Spinal cord (tissue), 10 donors: ENCODE measurements around the gene IGF2. TPM values are rescaled to one million over a fixed set of nuclear protein-coding genes. Genes with fewer than 3 reads are reported as not detected.
"Not testable (repeated sequence)": the region's sequence is repeated elsewhere in the genome, so short reads cannot be mapped to it uniquely, and the experiment has no call there.

Source experiments
- DNase-seq, 6 donors: peaks; one replicate each; pipeline versions ENCODE4 v3.0.0 to v3.0.0-alpha.2; 2013 to 2015; ENCODE audit warnings: low spot score in 6 of 6, low read depth in 4 of 6
- H3K27ac ChIP-seq: one replicate; pipeline ENCODE4 v1.5.1; 2013; ENCODE audit warnings: low read depth, low read length, control low read depth
- H3K27me3 ChIP-seq: one replicate; pipeline ENCODE4 v1.6.1; 2013; ENCODE audit warnings: low read length; ENCODE audit not compliant: control insufficient read depth, insufficient read depth
- H3K36me3 ChIP-seq: one replicate; pipeline ENCODE4 v1.6.1; 2013; ENCODE audit warnings: low read length; ENCODE audit not compliant: control insufficient read depth, insufficient read depth
- H3K4me1 ChIP-seq: one replicate; pipeline ENCODE4 v1.6.1; 2013; ENCODE audit warnings: low read length; ENCODE audit not compliant: control insufficient read depth, insufficient read depth
- H3K4me3 ChIP-seq: one replicate; pipeline ENCODE4 v1.5.1; 2013; ENCODE audit warnings: low read depth, low read length, control low read depth
- H3K9me3 ChIP-seq: one replicate; pipeline ENCODE4 v1.6.1; 2013; ENCODE audit warnings: low read length; ENCODE audit not compliant: control insufficient read depth, insufficient read depth
- WGBS: methylation state at CpG from one replicate; pipeline ENCODE4 v1.1.5; 2013; ENCODE audit warnings: missing lambda C conversion rate; ENCODE audit not compliant: insufficient coverage; 5-methylcytosine and 5-hydroxymethylcytosine counted together
- polyA plus RNA-seq, 2 donors: library from polyadenylated mRNA; unstranded; fragments of 120-200 nt; gene quantifications; one replicate each; pipeline ENCODE4 v1.2.1, GENCODE V29; 2013; ENCODE audit not compliant: insufficient read length in 2 of 2
- total RNA-seq, 2 donors: library from RNA; depleted of rRNA in 1 of 2; stranded (reverse); fragments of 120-200 nt in 1 of 2; fragments of >200 nt in 1 of 2; gene quantifications; one replicate each; pipeline versions ENCODE4 v1.2.3 to v1.2.4, GENCODE V29; 2013 to 2014
- donor health status: healthy.

Gene IGF2
- total and polyA plus RNA-seq, 4 donors: 132 to 558 (median 281) TPM

DNA sequence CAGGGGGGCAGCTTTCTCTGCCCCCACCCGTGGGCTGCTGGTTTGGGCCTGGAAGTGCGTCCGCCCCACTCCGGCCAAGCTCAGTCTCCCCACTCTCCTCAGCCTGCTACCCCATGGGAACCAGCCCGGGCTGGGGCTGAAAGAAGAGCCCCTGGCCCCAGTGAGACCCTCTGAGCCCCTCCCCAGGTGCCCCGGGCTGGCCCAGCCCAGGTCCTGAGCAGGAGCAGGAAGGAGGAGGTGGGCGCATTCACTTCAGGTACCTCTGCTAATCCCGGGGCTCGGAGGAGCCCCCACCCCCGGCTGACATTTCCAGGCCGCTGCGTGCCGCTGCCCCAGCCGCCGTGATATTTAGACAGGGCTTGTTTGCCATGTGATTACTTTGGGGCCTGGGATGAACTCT lies 41.2 kb upstream of the IGF2 start:
- H3K27ac ChIP-seq: no peak overlapping the region
- H3K4me3 ChIP-seq: no peak overlapping the region
- no peaks in the 10 kb centered on the region for H3K9me3 ChIP-seq
- H3K4me1 ChIP-seq: peaks cover 14% of the 10 kb centered on the region
- DNase-seq: no peak
- 71% methylated on average over 11 of the region's 15 CpGs for WGBS
- H3K36me3 ChIP-seq: no peaks in the 10 kb centered on the region
- no peaks in the 10 kb centered on the region for H3K27me3 ChIP-seq

- Histone ChIP-seq H3K36me3 (no peaks in the 10 kb centered on the region), H3K27ac (no peak overlapping the region), H3K27me3 (no peaks in the 10 kb centered on the region), H3K9me3 (no peaks in the 10 kb centered on the region), H3K4me3 (no peak overlapping the region), H3K4me1 (peaks cover 15% of the 10 kb centered on the region)
- WGBS: 77% methylated on average over 10 of the region's 10 CpGs
- DNase-seq: no peak
These were observed 40.3 kb upstream of the IGF2 start for GRCh38 chr11:2179516-2179915.

DNA sequence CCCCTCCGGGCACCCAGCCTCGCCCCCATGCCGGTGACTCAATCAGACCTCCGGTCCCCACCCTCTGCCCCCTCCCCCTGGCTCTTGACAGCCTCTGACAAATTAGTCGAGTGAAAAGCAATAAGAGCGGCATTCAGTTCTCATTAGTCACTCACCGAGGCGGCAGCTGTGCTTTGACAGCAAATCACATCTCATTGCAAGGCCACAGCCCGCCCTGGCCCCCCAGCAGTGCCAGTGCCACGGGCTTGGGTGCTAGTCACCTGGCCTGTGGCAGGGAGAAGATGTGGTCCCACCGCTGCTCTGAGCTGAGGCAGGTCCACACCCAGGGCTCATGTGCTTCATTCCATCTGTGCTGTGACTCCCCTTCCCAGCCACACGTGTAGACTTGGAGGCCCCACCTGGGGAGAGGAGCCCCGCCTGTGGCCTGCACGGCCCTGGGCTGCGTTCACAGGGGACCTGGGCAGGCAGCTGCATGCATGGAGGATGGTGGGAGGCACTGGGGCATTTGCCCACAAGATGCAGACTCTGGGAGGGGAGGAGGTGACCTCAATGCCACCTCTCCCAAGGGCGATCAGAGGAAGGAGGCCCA lies 39.8 kb upstream of the IGF2 start:
- H3K4me1 ChIP-seq: peaks cover 15% of the 10 kb centered on the region
- H3K4me3 ChIP-seq: no peak overlapping the region
- DNase-seq: peak in 1 of 6 donors; percentile 67
- H3K27ac ChIP-seq: no peak overlapping the region
- H3K9me3 ChIP-seq: no peaks in the 10 kb centered on the region
- H3K36me3 ChIP-seq: no peaks in the 10 kb centered on the region
- WGBS: 38% methylated on average over 14 of the region's 16 CpGs
- H3K27me3 ChIP-seq: no peaks in the 10 kb centered on the region

DNA sequence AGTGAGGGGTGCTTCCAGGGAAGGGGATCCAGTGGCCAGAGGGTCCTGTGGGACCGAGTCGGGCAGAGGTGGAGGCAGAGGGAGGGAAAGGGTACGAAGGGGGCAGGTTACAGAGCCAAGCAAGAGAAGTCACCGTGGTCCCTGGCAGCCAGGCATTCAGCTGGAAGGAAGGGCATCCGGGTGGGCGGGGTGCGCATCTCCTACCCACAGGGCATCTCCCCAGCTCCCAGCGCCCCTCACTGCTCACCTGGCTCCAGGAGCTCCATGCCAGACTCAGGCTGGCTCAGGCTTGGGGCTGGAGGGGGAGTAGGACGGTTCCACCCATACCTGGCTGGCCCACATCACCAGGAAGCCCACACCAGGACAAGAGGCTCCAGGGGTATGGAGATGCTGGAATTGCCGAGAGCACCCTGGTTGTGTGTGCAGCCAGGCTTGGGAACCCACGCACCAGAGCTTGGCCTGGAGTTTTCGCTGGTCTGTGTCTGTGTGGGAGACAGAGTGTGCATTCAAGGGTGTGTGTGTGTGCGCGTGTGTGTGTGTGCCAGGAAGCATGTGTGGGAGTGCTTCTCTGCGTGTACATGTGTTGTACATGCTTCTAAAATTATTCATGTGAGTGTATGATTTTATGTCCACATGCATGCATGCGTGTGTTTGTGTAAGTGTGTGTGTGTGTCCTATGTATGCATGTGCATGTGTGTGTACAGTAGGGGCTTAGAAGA lies 39.0 kb upstream of the IGF2 start:
- not testable (repeated sequence) for H3K27me3 ChIP-seq, H3K27ac ChIP-seq, DNase-seq, H3K36me3 ChIP-seq, H3K4me3 ChIP-seq, H3K9me3 ChIP-seq
- WGBS: 78% methylated on average over 9 of the region's 16 CpGs
- peaks cover 15% of the 10 kb centered on the region for H3K4me1 ChIP-seq

GRCh38 chr11:2177076-2177475 lies 37.9 kb upstream of the IGF2 start:
- 52% methylated on average over 18 of the region's 18 CpGs for WGBS
- Histone ChIP-seq H3K4me3 (no peak overlapping the region), H3K9me3 (no peaks in the 10 kb centered on the region), H3K36me3 (no peaks in the 10 kb centered on the region), H3K27me3 (no peaks in the 10 kb centered on the region), H3K4me1 (peaks cover 17% of the 10 kb centered on the region), H3K27ac (no peak overlapping the region)
- no peak for DNase-seq

- no peak overlapping the region for H3K4me3 ChIP-seq
- WGBS: 91% methylated on average over 11 of the region's 14 CpGs
- no peaks in the 10 kb centered on the region for H3K36me3 ChIP-seq
- H3K9me3 ChIP-seq: no peaks in the 10 kb centered on the region
- DNase-seq: no peak
- no peak overlapping the region for H3K27ac ChIP-seq
- no peaks in the 10 kb centered on the region for H3K27me3 ChIP-seq
- peaks cover 20% of the 10 kb centered on the region for H3K4me1 ChIP-seq
These were observed 37.3 kb upstream of the IGF2 start for GRCh38 chr11:2176389-2176900.

GRCh38 chr11:2175659-2176058 lies 36.5 kb upstream of the IGF2 start:
- WGBS: 33% methylated on average over 13 of the region's 13 CpGs
- peak in 1 of 6 donors; percentile 34 for DNase-seq
- Histone ChIP-seq H3K4me1 (peaks cover 20% of the 10 kb centered on the region), H3K9me3 (no peaks in the 10 kb centered on the region), H3K4me3 (no peak overlapping the region), H3K27ac (no peak overlapping the region), H3K27me3 (no peaks in the 10 kb centered on the region), H3K36me3 (no peaks in the 10 kb centered on the region)

- 92% methylated on average over 11 of the region's 11 CpGs for WGBS
- DNase-seq: no peak
- Histone ChIP-seq H3K4me3 (no peak overlapping the region), H3K27me3 (no peaks in the 10 kb centered on the region), H3K27ac (no peak overlapping the region), H3K9me3 (no peaks in the 10 kb centered on the region), H3K4me1 (peaks cover 20% of the 10 kb centered on the region), H3K36me3 (no peaks in the 10 kb centered on the region)
These were observed 35.2 kb upstream of the IGF2 start for GRCh38 chr11:2174361-2174760.

- H3K4me3 ChIP-seq: no peak overlapping the region
- H3K27ac ChIP-seq: no peak overlapping the region
- H3K9me3 ChIP-seq: no peaks in the 10 kb centered on the region
- H3K4me1 ChIP-seq: peaks cover 14% of the 10 kb centered on the region
- no peak for DNase-seq
- H3K36me3 ChIP-seq: no peaks in the 10 kb centered on the region
- H3K27me3 ChIP-seq: no peaks in the 10 kb centered on the region
- 61% methylated on average over 11 of the region's 11 CpGs for WGBS
These were observed 34.6 kb upstream of the IGF2 start for GRCh38 chr11:2173761-2174160.

DNA sequence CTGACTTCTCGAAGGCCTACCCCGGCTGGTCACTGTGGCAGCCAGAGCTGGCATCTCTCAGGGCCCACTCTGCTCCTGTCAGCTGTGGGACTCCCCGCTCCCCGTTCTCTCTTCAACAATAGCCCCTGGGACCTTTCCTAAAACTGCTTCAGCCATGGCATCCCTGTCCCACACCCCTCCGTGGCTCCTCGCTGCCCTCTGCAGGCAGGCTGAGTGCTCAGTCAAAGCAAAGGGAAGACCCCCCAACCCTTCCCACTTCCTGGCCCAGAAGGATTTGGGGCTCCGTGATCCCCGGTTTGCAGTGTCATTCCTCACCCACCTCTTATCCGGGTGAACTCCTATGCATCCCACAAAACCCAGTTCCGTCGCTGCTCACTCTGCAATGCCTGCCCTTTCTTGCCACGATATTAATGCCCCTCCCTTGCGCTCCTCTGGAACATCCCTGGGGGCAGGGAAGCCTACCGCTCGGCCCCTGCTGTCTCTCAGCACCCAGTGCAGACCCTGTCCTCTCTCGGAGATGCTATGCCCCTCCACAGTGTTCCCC lies 34.0 kb upstream of the IGF2 start:
- no peak overlapping the region for H3K27ac ChIP-seq
- H3K36me3 ChIP-seq: no peaks in the 10 kb centered on the region
- no peaks in the 10 kb centered on the region for H3K27me3 ChIP-seq
- H3K4me1 ChIP-seq: peaks cover 12% of the 10 kb centered on the region
- no peak overlapping the region for H3K4me3 ChIP-seq
- 81% methylated on average over 16 of the region's 16 CpGs for WGBS
- DNase-seq: no peak
- no peaks in the 10 kb centered on the region for H3K9me3 ChIP-seq
